Vagina (tissue), 2 donors: ENCODE results near the gene DNAJB13. TPM values are rescaled to one million over a fixed set of nuclear protein-coding genes. Genes with fewer than 3 reads are reported as not detected.

Source experiments
- DNase-seq, 2 donors: peaks; one replicate each; pipeline ENCODE4 v3.0.0-alpha.2; 2017; ENCODE audit errors: extremely low spot score in 2 of 2
- H3K27ac ChIP-seq: fragments of 200-600 bp; sonication (generic); one replicate; pipeline ENCODE4 v1.5.1; 2019
- H3K27me3 ChIP-seq: fragments of 200-600 bp; sonication (generic); one replicate; pipeline ENCODE4 v1.5.1; 2019
- H3K36me3 ChIP-seq, 2 donors: fragments of 200-600 bp; sonication (generic); one replicate each; pipeline ENCODE4 v1.5.1; 2017 to 2019
- H3K4me1 ChIP-seq: fragments of 200-600 bp; sonication (generic); one replicate; pipeline ENCODE4 v1.5.1; 2019
- H3K4me3 ChIP-seq, 2 donors: fragments of 200-600 bp; sonication (generic); 1 replicate in 1 of 2; 2 replicates in 1 of 2; pipeline ENCODE4 v1.5.1; 2016 to 2019
- H3K9me3 ChIP-seq: fragments of 200-600 bp; sonication (generic); one replicate; pipeline ENCODE4 v1.5.1; 2019
- POLR2A ChIP-seq, 2 donors: fragments of 450-650 bp; IDR thresholded peaks; one replicate each; pipeline ENCODE4 v1.6.1; 2017; ENCODE audit warnings: antibody characterized with exemption in 2 of 2, mild to moderate bottlenecking in 2 of 2, moderate library complexity in 2 of 2
- POLR2AphosphoS5 ChIP-seq, 2 donors: sonication (generic); formaldehyde crosslinking; IDR thresholded peaks; one replicate each; pipeline ENCODE4 v1.9.0; 2017; ENCODE audit warnings: antibody characterized with exemption in 2 of 2, mild to moderate bottlenecking in 2 of 2, low read depth in 1 of 2; ENCODE audit not compliant: insufficient read depth in 1 of 2
- intact Hi-C: fragments of 100-400 bp; cut with DNase I; formaldehyde crosslinking; loops from one replicate; pipeline ENCODE4 v1.15.1; 2023
- total RNA-seq: library from RNA; depleted of rRNA; stranded (reverse); fragments of >200 nt; gene quantifications from one replicate; pipeline ENCODE4 v1.2.3, GENCODE V29; 2016
- TF ChIP-seq, protein P1 (sequence below), 3 experiments: fragments of 450-650 bp in 2 of 3; fragments of 200-600 bp in 1 of 3; sonication (generic) in 1 of 3; IDR thresholded peaks; one replicate each; pipeline ENCODE4 v1.5.1; 2017 to 2019; ENCODE audit warnings: antibody characterized with exemption in 3 of 3, mild to moderate bottlenecking in 2 of 3, moderate library complexity in 2 of 3

Gene DNAJB13
- total RNA-seq, 1 donor from 2014 or later, result not detected

DNA sequence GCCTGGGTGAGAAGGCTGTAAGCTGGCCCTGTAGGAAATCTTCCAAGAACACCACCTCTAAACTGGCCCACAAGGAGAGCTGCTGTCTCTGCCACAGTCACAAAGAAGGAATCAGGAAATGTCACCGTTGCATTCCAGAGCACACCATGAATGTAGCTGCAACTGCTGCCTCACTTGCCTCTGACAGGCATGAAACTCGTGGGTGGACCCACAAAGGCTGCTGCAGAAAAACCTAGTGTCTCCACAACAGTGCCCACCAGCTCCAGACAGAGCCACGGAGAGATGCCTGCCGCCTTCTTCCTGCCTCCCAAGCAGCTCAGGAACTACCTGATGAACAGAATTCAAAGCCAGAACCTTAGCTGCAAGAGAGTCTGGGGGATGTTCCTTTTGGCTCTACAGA is 10.5 kb downstream of the DNAJB13 start:
- peaks cover 9% of the 10 kb centered on the region for H3K4me1 ChIP-seq
- TF ChIP-seq POLR2A (IDR thresholded peaks at IDR 0.05) (no peak), POLR2AphosphoS5 (IDR thresholded peaks at IDR 0.05; ENCODE audit: insufficient read depth in 1 of 2, low read depth in 1 of 2) (no peak)
- TF ChIP-seq, protein P1, sequence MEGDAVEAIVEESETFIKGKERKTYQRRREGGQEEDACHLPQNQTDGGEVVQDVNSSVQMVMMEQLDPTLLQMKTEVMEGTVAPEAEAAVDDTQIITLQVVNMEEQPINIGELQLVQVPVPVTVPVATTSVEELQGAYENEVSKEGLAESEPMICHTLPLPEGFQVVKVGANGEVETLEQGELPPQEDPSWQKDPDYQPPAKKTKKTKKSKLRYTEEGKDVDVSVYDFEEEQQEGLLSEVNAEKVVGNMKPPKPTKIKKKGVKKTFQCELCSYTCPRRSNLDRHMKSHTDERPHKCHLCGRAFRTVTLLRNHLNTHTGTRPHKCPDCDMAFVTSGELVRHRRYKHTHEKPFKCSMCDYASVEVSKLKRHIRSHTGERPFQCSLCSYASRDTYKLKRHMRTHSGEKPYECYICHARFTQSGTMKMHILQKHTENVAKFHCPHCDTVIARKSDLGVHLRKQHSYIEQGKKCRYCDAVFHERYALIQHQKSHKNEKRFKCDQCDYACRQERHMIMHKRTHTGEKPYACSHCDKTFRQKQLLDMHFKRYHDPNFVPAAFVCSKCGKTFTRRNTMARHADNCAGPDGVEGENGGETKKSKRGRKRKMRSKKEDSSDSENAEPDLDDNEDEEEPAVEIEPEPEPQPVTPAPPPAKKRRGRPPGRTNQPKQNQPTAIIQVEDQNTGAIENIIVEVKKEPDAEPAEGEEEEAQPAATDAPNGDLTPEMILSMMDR (IDR thresholded peaks at IDR 0.05), result no peak
- no peaks in the 10 kb centered on the region for H3K9me3 ChIP-seq
- H3K27ac ChIP-seq, result no peak overlapping the region
- no peaks in the 10 kb centered on the region for H3K36me3 ChIP-seq
- H3K27me3 ChIP-seq, result no peaks in the 10 kb centered on the region
- no peak for DNase-seq
- intact Hi-C loops, result no loop called here
- no peak overlapping the region for H3K4me3 ChIP-seq

DNA sequence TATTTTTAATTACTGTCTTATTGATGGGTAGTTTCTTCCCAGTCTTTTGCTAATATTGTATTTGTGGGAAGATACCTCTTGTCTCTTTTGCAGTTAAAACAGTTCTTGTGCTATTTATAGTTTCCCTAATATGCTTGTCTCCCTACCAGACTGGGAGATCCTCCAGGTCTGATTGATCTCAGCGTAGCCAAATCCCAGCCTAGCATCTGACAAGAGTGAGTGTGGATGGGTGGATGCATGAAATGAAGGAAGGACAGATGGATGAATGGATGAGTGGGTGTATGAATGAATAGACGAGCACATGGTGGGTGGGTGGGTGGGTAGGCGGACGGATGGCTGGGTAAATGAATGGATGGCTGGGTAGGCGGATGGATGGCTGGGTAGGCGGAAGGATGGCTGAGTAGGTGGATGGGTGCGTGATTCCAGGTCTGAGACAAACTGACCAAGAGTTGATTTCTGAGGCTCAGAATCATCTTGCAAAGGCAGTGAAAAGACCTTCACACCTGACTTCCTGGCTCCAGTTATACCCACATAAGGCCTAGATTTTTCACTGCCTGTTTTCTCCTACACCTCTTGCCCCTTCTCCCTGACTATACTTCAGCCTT is 11.4 kb downstream of the DNAJB13 start:
- no peak for DNase-seq
- Histone ChIP-seq H3K36me3 (no peaks in the 10 kb centered on the region), H3K4me1 (peaks cover 9% of the 10 kb centered on the region), H3K27me3 (no peaks in the 10 kb centered on the region), H3K4me3 (no peak overlapping the region), H3K9me3 (no peaks in the 10 kb centered on the region), H3K27ac (no peak overlapping the region)
- intact Hi-C loops, result no loop called here
- no peak for TF ChIP-seq POLR2A (IDR thresholded peaks at IDR 0.05)
- TF ChIP-seq, protein P1 (IDR thresholded peaks at IDR 0.05), result no peak
- TF ChIP-seq POLR2AphosphoS5 (IDR thresholded peaks at IDR 0.05; ENCODE audit: insufficient read depth in 1 of 2, low read depth in 1 of 2), result no peak

DNA sequence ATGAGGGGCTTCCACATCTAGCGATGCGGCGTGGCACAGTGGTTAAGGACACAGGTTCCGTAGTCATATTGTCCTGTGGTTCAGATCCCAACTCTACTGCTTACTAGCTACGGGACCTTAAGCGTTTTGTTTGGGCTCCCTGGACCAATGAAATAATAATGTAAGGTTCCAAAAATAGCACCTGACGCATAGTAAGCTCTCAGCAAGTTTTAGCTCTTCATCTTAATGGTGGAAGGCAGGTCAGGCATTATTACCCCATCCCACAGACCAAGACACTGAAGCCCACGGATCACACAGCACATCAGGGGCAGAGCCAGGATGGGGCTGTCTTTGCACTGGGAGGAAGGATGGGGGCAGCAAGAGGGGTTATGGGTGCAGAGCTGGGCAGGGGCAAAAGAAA is 13.0 kb downstream of the DNAJB13 start:
- no peaks in the 10 kb centered on the region for H3K36me3 ChIP-seq

DNA sequence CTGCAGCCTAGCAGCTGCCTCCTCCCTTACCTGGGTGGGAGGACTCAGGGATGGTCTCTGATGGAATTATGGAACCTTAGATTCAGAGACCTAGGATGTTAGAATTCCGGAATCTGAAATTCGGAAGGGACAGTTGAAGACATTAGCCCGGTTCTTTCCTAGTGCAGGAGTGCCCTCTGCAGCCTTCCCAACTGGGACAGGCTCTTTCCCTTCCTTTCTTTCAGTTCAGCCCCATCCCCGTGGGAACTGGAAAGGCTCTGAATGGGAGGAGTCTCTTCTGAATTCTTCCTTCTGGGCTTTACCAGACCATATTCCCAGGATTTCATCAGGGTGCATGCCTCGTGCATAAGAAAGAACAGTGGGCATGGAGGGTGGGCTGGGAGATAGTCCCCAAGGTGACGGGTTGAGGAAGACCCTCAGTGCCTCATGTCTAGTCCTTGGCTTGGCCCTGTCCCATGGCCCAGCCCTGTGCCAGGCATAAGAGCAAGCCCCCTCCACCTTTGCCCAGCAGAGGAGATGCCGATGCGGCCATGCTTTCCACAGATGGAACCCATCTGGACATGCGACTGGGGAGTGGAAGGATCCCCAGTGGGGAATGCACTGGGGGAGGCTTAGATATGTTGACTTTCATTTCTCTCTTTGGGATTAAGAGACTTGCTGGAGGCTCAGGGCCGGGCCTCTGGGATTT is 14.4 kb downstream of the DNAJB13 start:
- Histone ChIP-seq H3K4me3 (no peak overlapping the region), H3K9me3 (no peaks in the 10 kb centered on the region), H3K27ac (no peak overlapping the region), H3K4me1 (peaks cover 9% of the 10 kb centered on the region), H3K36me3 (no peaks in the 10 kb centered on the region), H3K27me3 (no peaks in the 10 kb centered on the region)
- intact Hi-C loops, result no loop called here
- no peak for DNase-seq
- no peak for TF ChIP-seq POLR2A (IDR thresholded peaks at IDR 0.05)
- no peak for TF ChIP-seq POLR2AphosphoS5 (IDR thresholded peaks at IDR 0.05; ENCODE audit: insufficient read depth in 1 of 2, low read depth in 1 of 2)
- TF ChIP-seq, protein P1 (IDR thresholded peaks at IDR 0.05), result no peak

More for the DNA sequence above, 13.0 kb downstream of the DNAJB13 start:
- H3K9me3 ChIP-seq, result no peaks in the 10 kb centered on the region
- intact Hi-C loops, result no loop called here
- H3K4me1 ChIP-seq, result peaks cover 9% of the 10 kb centered on the region
- DNase-seq, result no peak
- H3K27ac ChIP-seq, result no peak overlapping the region
- TF ChIP-seq, protein P1 (IDR thresholded peaks at IDR 0.05), result no peak
- TF ChIP-seq POLR2AphosphoS5 (IDR thresholded peaks at IDR 0.05; ENCODE audit: insufficient read depth in 1 of 2, low read depth in 1 of 2) (no peak), POLR2A (IDR thresholded peaks at IDR 0.05) (no peak)
- H3K4me3 ChIP-seq, result no peak overlapping the region
- H3K27me3 ChIP-seq, result no peaks in the 10 kb centered on the region

DNA sequence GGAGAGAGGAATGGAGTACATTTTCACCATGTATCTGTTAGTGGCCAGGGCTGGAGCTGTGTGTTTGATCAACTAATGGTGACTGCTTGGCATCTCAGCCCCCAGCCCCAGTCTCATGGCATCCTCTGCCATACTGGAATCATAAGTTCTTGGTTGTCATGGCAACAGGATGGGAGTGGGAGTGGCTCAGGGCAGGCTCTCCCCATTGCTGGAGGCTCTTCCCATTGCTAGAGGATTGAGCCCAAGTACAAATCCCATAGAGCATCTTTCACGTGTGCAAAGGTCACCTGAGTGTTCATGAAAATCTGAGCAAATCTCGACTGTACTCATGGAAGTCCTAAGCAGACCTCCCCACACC is 14.9 kb downstream of the DNAJB13 start:
- no peak for DNase-seq
- intact Hi-C loops, result no loop called here

More for the DNA sequence above, 14.9 kb downstream of the DNAJB13 start:
- Histone ChIP-seq H3K27me3 (no peaks in the 10 kb centered on the region), H3K9me3 (no peaks in the 10 kb centered on the region), H3K27ac (no peak overlapping the region), H3K4me3 (no peak overlapping the region), H3K36me3 (no peaks in the 10 kb centered on the region), H3K4me1 (peaks cover 9% of the 10 kb centered on the region)
- TF ChIP-seq POLR2A (IDR thresholded peaks at IDR 0.05) (no peak), POLR2AphosphoS5 (IDR thresholded peaks at IDR 0.05; ENCODE audit: insufficient read depth in 1 of 2, low read depth in 1 of 2) (no peak)
- TF ChIP-seq, protein P1 (IDR thresholded peaks at IDR 0.05), result no peak
